ENCODE measurements around the gene GRAMD2A. TPM values are rescaled to one million over a fixed set of nuclear protein-coding genes. Genes with fewer than 3 reads are reported as not detected.

Gene GRAMD2A
- total RNA-seq, 4 donors from 2014 or later = 0.39 to 0.64 TPM; not detected in 2

GRCh38 chr15:72206677-72207000 is 9.1 kb upstream of the GRAMD2A start:
- WGBS, 2 donors (ENCODE audit: low coverage in 1 of 2) = 82 to 100% methylated on average over 1 to 2 of the region's 5 CpGs
- ATAC-seq = no peak
- Histone ChIP-seq H3K27ac (no peak overlapping the region), H3K4me1 (peaks cover 0 to 26% (median 2%) of the 10 kb centered on the region in 3 donors), H3K36me3 (peaks cover 0 to 100% of the 10 kb centered on the region in 2 donors), H3K27me3 (no peaks in the 10 kb centered on the region), H3K4me3 (no peak overlapping the region), H3K9me3 (no peaks in the 10 kb centered on the region)
- no peak for TF ChIP-seq POLR2A (IDR thresholded peaks at IDR 0.05)
- no peak for TF ChIP-seq POLR2AphosphoS5 (IDR thresholded peaks at IDR 0.05)
- no peak for TF ChIP-seq CTCF (IDR thresholded peaks at IDR 0.05)
- TF ChIP-seq EP300 (IDR thresholded peaks at IDR 0.05) = no peak

- Histone ChIP-seq H3K36me3 (peaks cover 0 to 100% of the 10 kb centered on the region in 2 donors), H3K4me3 (no peak overlapping the region), H3K27ac (peak overlapping the region in 1 of 4 donors; percentile 31), H3K4me1 (peaks cover 0 to 31% (median 2%) of the 10 kb centered on the region in 3 donors), H3K27me3 (no peaks in the 10 kb centered on the region), H3K9me3 (no peaks in the 10 kb centered on the region)
- WGBS, 2 donors (ENCODE audit: low coverage in 1 of 2) = 79% methylated on average over 6 of the region's 10 CpGs; no CpG with 5 or more reads in 1 of the 2 donors
- TF ChIP-seq CTCF (IDR thresholded peaks at IDR 0.05) (no peak), POLR2A (IDR thresholded peaks at IDR 0.05) (no peak), EP300 (IDR thresholded peaks at IDR 0.05) (no peak), POLR2AphosphoS5 (IDR thresholded peaks at IDR 0.05) (no peak)
- no peak for ATAC-seq
Observed at GRCh38 chr15:72205896-72206676, 8.5 kb upstream of the GRAMD2A start.

- TF ChIP-seq CTCF (IDR thresholded peaks at IDR 0.05) = no peak
- no peak for TF ChIP-seq EP300 (IDR thresholded peaks at IDR 0.05)
- no peak for TF ChIP-seq POLR2A (IDR thresholded peaks at IDR 0.05)
- TF ChIP-seq POLR2AphosphoS5 (IDR thresholded peaks at IDR 0.05) = no peak
- peaks cover 0 to 38% (median 2%) of the 10 kb centered on the region in 3 donors for H3K4me1 ChIP-seq
- H3K27me3 ChIP-seq = no peaks in the 10 kb centered on the region
- ATAC-seq = no peak
- no peaks in the 10 kb centered on the region for H3K9me3 ChIP-seq
- 91 to 100% methylated on average over 2 of the region's 2 CpGs for WGBS, 2 donors (ENCODE audit: low coverage in 1 of 2)
- H3K36me3 ChIP-seq = peaks cover 0 to 100% of the 10 kb centered on the region in 2 donors
- no peak overlapping the region for H3K4me3 ChIP-seq
- peak overlapping the region in 1 of 4 donors; percentile 63 for H3K27ac ChIP-seq
Observed at GRCh38 chr15:72205273-72205672, 7.7 kb upstream of the GRAMD2A start.

- whole genome bisulfite sequencing, 2 donors (ENCODE audit: low coverage in 1 of 2) = 0 to 10% methylated on average over 1 to 2 of the region's 5 CpGs
- peaks cover 0 to 100% of the 10 kb centered on the region in 2 donors for H3K36me3 ChIP-seq
- H3K27ac ChIP-seq = peak overlapping the region; percentile 10 to 68 (median 56)
- H3K27me3 ChIP-seq = no peaks in the 10 kb centered on the region
- H3K9me3 ChIP-seq = no peaks in the 10 kb centered on the region
- TF ChIP-seq POLR2A (IDR thresholded peaks at IDR 0.05) (no peak), CTCF (IDR thresholded peaks at IDR 0.05) (no peak), POLR2AphosphoS5 (IDR thresholded peaks at IDR 0.05) (peak; percentile 74)
- H3K4me3 ChIP-seq = no peak overlapping the region
- H3K4me1 ChIP-seq = peaks cover 0 to 49% (median 2%) of the 10 kb centered on the region in 3 donors
- peak; percentile 75 for ATAC-seq
Observed at GRCh38 chr15:72203507-72203837, 5.9 kb upstream of the GRAMD2A start.
